GM21737 (cell line): ENCODE measurements around the gene PRDM15.

Source experiments
- ATAC-seq: cut with Tn5 transposase; IDR thresholded peaks from one replicate; pipeline ENCODE4 v1.9.1; 2021; ENCODE audit warnings: mild to moderate bottlenecking, moderate library complexity; ENCODE audit not compliant: unreplicated experiment

The PRDM15 gene

DNA sequence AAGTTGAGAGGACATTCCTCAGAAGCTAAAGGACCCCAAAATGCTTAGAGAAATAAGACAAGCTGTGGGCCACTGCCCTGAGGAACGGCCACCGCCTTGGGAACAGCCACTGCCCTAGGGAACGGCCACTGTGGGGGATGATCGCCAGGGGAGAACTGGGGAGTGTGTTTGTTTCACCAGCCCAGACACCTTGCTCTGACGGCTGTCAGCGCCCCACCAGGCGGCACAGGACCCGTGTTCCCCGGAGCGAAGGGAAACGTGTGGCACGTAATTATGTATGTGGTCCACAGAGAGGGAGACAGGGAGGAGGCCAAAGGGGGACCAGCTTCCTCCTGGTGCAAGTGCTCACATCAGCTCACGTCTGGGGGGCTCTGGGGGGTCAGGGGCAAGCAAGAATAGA is 66.5 kb downstream of the PRDM15 start:
- ATAC-seq: no peak

DNA sequence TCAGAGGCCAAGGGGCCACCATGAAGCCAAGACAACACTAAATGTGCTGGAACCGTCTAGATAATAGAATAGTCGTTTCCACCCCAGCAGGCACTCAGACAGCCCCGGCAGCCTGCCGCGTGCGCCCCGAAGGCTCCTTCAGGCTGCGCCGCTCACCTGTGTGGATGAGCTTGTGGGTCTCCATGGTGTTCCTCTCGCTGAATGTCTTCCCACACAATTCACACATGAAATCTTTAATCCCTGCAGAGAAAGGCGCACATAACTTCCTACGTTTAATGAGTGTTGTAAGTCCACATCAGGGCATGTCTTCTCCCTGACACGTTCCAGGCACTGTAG is 68.6 kb downstream of the PRDM15 start:
- ATAC-seq: no peak

DNA sequence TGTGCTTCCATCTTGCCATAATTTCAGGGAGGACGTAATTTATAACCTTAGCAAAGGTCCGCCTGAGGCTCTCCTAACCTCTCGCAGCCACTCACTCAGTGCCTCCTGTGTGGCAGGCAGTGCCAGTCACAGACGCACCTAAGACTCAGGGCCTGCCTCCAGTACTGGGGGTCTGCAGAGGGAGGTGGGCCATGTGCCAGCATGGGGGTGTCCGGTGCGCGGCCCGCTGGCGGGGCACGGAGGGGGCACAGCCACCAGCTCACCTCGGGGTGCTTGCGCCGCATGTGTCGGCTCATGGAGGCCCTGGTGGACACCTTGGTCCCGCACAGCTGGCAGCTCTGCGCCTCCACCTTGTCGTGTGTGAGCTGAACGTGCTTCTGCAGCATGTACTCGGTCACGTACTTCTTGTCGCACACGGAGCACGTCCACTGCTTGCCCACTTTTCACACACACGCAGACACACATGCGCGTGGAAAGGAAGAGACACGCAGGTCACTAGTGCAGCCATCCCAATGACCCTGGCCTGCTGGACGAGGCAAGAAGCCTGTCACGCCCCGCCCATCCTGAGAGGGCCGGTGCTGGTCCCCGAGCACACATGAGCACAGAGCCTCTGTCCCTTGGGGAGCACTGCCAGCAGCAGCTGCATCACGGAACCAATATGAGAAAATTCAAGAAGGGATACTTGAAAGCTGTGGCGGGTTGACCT is 69.1 kb downstream of the PRDM15 start:
- ATAC-seq: no peak

DNA sequence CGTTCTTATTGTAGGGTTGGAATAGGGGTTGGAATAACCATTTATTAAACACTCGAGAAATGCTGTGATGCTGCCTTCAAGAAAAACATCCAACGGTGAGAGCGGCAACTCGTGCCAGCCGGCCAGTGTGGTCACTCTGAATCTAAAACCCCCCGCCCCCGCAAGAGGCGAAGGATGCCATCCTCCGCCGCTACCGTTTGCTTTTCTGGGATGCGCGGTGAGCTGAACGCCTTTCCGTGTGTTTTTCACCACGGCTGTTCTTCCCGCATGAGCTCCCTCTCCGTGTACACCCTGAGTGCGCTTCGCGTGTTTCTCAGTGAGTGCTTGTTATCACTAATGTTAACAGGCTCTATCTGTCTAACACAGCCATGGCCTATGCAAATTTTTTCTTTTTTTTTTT is 70.3 kb downstream of the PRDM15 start:
- ATAC-seq: no peak

DNA sequence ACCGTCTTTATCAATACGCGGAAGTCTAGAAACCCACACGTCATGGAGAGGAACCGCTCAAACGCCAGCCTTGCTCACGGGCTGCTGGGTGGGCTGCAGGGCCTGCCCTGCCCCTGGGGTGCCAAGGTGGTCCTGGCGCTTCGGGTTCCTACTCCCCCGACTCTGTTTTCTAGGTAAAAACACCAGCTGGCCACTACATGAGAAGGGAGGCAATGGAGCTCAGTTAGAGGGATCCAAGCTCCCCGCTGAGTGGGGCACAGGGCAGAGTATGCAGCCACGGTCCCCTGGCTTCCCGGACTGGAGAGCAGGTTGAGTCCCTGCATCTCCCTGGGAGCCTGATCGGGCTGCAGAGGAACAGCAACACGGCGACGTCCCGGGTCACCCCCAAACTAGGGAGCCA is 71.0 kb downstream of the PRDM15 start:
- no peak for ATAC-seq

DNA sequence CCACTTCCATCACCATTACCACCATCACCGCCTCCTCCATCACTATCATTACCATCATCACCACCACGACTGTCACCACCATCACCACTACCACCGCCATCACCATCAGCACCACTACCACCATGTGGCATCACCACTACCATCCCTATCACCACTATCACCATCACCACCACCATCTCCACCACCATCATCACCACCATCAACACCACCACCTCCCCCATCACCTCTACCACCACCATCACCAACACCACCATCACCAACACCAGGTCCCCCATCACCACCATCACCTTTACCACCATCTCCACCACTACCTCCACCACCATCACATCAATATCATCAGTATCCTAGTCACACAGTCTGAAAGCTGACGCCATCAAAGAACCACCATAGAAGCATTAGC is 72.4 kb downstream of the PRDM15 start:
- no peak for ATAC-seq

DNA sequence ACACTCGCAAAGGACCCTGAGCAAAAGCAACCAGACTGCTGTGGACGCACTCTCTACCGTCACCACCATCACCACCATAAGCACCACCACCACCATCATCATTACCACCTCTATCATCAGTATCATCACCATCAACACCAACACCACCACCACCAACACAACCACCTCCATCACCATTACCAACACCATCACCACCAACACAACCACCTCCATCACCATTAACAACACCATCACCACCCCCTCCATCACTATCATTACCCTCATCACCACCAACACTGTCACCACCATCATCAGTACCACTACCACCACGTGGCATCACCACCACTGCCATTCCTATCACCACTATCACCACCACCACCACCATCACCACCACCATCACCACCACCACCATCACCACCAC is 73.5 kb downstream of the PRDM15 start:
- ATAC-seq: no peak

DNA sequence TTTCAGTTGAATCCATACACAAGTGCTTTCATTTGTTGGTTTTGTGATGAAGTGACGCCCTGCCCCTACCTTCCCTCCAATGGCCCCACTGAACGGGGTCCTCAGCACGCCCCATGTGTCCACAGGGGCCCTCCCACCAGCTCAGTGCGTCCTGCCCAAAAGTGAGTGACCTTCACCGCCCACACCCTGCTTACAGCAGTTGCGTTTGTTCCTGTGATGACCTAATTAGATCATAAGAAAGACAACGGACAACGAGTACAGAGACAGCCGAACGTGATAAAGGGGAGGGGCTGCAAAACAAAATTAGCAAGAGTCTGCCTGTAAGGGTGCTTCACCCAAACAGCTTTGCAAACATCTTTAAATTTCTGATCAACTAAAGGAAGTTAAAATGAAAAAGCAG is 74.1 kb downstream of the PRDM15 start:
- no peak for ATAC-seq

DNA sequence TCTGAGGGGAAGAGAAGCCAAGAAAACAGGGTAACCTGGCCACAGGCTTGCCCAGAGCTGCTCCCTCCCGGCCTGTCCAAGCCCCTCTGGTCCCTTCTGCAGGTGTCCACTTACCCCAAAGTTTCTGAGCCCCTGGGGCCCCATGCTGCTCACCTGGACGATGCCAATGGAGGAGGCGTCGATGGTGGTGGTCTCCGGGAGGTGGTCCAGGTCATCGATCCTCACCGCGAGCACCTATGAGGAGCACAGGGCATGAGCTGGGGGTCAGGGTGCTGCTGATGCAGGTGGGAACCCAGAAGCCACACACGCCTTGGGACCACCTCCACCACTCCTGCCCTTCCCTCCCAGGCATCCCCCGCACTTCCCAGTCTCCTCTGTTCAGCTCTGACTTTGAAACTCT is 74.8 kb downstream of the PRDM15 start:
- ATAC-seq: no peak

DNA sequence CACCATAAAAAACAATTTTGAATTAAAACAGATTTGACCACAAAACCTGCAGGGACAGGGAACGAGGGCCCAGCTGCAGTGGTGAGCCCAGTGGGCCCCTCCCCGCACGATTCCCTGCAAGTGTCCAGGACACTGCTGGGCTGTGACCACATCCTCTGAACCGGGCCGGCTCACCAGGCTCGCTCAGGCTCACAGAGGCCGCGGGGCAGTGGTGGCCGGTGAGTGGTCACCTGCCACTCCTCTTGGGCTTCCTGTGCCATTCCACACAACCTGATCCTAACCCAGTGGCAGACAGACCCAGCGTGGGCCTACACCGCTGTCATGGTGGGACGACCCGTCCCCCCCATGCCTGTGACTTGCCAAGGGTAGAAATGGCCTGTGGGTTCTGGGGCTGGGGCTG is 75.8 kb downstream of the PRDM15 start:
- no peak for ATAC-seq

DNA sequence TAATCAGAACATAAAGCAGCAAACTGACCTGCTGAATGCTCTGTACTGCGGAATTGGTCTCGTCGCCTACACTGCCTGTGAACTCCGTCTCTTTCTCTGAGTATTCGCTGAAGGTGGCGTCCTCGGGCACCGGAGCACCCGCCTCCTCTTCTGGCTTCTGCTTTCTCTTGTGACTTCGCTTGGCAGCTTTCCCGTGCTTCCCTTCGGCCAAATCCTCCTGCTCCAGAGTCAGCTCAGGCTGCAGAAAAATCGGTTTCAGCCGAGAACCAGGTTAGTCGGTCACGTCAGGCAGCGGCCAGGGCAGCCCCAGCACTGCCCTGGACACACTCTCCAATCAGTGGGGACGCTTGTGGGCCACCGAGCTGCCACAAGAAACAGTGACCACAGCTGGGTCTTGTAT is 76.5 kb downstream of the PRDM15 start:
- ATAC-seq: no peak

DNA sequence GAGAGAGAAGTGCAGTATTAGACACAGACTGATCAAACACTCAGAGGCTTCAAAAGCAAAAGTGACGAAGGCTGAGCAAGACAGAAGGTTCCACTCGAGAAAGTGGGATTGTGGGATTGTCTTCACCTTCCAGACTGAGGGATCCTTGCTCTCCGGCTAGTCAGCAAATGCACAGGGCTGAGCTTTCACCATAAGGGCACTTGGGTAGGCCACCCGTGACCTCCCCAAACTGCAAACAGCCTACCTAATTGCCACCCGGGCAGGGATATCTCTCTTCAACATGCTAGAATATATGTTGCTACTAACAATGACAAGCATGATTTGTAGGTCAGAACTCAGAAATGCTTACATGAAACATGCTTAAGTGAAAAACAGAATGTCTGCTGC is 77.0 kb downstream of the PRDM15 start:
- ATAC-seq: no peak

DNA sequence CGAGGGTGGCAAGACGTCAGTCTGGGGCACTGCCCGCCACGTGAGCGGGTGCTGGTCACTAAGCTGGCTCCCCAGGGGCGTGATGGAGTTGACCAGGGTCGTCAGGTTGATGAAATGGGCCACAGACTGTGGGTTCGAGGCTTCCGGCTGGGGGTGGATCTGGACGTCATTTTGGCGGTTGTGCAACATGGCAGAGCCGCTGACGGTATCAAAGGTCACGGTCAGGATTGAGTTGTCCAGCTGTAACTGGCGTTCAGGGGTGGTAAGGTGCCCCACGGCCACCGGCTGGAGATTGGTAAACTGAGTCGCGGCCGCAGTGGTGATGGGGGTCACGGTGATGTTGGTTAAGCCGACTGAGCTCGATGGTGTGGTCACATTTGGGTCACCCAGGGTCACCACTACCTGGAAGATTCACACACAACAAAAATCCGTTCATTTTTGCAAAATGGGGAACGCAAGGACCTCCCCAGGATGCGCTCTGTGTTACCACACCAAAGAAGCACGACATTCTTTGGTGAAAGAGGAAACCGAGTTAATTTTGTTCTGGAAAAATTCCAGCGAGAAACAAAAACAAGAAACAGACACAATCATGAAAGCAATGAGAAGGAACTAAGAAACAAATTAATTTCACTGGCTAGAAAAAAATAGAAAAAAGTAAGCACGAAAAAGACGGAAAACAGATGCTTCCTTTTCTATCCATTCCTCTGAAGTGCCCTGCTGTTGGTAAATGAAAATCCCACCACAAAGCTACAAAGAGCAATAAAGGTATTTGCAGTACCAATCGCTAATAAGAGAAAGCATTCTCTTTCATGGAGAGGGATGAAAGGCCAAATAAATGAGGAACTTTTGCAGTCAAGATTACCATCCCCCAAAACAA is 77.6 kb downstream of the PRDM15 start:
- ATAC-seq: no peak

DNA sequence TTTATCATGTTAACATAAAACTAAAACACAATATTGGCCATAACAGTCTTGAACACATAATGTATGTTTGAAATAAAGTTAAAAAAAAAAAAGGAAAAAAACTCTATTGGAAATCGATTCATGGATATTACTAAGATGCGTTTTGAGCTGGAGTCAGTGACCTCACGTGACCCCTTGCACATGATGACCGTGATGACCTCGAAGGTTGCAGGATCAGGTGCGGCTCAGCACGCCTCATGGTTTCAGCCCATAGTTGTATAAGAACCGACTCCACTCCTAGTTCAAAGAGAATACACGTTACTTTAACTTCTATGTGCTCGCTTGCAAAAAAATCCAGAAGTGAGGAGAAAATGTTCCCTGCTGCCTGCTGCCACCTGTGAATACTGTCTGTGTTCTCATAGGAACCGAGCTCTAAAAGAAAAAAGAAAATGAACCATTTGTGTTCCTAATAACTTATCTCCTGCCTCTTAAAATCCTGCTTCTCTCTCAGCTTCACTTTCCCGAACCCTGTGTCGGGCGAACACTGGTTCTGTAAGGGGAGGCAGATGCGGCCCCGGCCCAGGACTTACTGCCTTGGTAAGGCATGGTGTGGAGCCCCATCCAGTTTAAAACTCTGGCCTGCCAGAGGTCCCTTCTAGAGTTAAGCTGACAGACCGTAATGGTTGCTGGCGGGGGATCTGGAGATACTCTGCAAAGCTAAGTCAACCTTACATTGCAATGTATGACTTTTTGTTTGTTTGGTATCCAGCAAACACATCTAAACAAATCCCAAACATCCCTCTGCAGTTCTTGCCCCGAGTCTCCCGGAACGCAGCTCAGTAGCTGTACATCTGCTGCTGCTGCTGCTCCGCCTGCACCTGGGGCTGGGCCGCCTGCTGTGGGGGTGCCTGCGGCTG is 78.5 kb downstream of the PRDM15 start:
- ATAC-seq: no peak

DNA sequence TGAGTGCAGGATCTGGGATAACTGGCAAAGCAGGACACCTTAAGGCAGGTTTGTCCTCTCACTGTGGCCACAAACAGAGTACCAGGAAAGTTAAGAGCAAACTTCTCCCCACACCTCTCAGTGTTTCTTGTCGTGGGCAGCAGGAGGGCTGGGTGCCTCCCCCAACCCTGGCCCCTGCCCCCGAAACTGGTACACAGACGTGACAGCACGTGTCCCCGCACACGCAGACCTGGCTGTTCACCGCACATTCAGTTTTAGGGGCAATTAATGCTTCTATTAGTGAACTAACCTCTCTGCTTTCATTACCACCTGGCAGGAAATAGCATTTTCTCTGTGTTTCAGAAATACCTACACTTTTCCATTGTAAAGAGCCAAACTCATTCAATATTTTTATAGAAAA is 79.4 kb downstream of the PRDM15 start:
- ATAC-seq: no peak

DNA sequence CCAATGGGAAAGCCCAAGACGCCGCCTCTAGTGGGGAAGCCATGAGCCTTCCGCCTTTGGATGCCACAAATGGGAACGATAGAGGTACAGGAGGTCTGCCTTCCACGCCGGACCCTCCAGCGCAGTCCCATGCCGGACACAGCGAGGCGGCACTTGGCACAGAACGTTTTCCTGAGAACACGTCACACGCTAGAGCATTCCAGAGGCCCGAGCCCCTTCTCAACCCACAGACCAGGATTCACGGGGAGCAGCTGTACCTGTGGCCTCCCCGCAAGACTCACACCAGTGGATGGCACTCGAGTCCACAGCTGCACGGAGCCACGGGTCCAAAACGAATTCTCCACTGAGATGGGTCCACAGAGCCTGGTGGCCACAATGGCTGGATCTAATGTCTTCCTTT is 80.8 kb downstream of the PRDM15 start:
- no peak for ATAC-seq

DNA sequence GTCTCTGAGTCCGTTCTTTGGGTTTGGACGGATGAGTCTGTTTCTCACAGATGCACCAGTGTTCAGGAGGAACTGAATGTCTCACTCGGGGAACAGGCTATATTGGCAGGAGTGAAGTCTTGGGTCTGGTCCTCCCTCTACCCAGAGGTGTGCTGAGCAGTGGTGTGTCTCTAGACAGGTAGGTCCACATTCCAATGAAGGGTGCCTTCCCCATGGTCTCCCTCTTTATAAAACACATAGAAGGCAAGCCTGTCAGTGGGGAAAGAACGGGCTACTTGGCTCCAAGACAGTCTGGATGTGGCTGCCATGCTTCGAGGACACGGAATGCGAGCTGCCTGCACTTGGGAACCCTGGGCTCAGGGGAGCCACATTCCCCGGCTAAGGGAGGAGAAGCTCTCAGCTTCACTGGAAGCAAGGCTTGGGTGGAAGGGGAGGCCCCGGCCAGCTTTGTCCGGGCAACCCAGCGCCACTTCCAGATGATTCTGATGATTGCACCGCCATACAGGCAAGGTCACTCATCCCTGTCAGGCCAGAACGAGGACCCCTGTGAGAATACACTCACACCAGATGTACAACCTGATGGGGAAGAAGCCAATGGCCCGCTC is 82.6 kb downstream of the PRDM15 start:
- ATAC-seq: no peak

DNA sequence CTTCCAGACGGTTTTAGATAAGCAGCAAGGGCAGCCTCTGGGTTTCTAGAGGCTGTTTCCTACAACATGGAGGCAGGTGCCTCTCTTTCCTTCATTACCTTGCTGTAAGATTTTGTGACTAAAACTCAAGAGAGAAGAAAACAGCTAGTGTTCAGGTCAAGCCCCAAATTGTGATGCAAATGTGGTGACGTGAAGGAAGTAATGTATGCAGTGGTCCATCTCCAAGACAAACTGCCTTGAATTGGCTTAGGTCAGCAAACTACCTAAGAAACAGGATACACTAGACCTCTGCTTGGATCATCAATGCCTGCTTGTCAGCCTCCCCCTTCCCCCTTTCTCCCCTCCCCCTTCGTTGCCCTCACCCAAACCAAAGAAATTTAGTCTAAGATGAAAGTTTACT is 83.4 kb downstream of the PRDM15 start:
- ATAC-seq: no peak

DNA sequence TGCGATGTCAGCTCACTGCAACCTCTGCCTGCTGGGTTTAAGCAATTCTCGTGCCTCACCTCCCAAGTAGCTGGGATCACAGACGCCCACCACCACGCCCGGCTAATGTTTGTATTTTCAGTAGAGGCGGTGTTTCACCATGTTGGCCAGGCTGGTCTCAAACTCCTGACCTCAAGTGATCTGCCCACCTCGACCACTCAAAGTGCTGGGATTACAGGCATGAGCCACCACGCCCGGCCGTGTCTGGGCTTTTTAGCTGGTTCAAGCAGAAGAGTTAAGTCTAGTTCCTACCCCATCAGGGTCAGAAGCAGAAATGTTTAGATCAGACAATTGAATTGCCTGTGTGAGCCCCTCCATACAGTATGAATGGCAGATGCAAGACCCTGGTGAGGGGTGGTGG is 84.5 kb downstream of the PRDM15 start:
- no peak for ATAC-seq

DNA sequence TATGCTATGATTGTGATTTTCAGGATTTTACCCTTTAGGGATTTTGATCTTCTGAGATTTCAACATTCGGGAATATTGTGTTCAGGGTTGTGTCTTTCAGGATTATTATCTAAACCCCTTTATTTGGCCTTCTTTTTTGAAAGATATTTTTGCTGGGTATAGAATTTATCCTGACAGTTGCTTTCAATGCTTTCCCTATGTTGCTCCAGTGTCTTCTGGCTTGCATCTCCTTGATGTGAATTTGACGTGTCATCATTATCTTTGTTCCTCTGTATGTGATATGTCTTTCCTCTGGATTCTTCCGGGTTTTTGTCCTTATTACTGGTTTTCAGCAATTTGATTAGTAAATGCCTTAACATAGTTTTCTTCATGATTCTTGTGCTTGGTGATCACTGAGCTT is 86.4 kb downstream of the PRDM15 start:
- no peak for ATAC-seq

DNA sequence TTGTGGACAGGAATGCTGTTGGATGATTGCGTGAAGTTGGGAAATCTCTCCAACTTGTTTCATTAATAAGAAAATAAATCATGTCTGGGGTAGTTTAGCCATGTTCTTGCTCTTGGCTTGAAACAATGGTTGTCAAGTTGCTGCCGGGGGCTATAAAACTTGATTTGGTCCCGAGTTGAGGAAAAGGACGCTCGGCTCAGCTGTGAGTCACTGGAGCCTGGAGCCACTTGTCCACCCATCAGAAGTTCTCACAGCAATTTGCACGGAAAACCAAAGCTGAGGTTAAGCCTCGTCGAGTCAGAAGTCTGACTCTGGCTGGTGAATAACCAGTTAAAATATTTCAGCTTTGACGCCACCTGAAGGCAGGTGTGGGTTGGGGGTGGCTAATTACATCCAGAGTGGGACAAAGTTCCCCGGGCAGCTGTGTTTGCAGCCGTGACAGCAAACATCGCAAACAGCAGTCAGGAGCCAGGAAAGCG is 92.6 kb downstream of the PRDM15 start:
- no peak for ATAC-seq
